Left lung (tissue), 10 donors: ENCODE data around the gene P2RY2. TPM values are rescaled to one million over a fixed set of nuclear protein-coding genes. Genes with fewer than 3 reads are reported as not detected.

Experiments
- ATAC-seq: fragments of 200-7000 bp; cut with Tn5 transposase; one replicate; pipeline ENCODE4 v1.9.1; 2020; ENCODE audit warnings: moderate library complexity
- DNase-seq, 4 donors: peaks; one replicate each; pipeline ENCODE4 v3.0.0-alpha.2; 2013 to 2020
- H3K27ac ChIP-seq, 2 donors: fragments of 200-600 bp; sonication (generic) in 1 of 2; one replicate each; pipeline versions ENCODE4 v1.5.0 to v1.8.0; 2020 to 2021
- H3K27me3 ChIP-seq, 2 donors: fragments of 200-600 bp; sonication (generic) in 1 of 2; one replicate each; pipeline versions ENCODE4 v1.5.0 to v1.8.0; 2020 to 2021
- H3K36me3 ChIP-seq, 2 donors: fragments of 200-600 bp; sonication (generic) in 1 of 2; one replicate each; pipeline versions ENCODE4 v1.5.0 to v1.8.0; 2020 to 2021
- H3K4me1 ChIP-seq, 2 donors: fragments of 200-600 bp; one replicate each; pipeline ENCODE4 v1.8.0; 2021
- H3K4me3 ChIP-seq, 2 donors: fragments of 200-600 bp; sonication (generic) in 1 of 2; one replicate each; pipeline versions ENCODE4 v1.5.0 to v1.8.0; 2020 to 2021; ENCODE audit warnings: mild to moderate bottlenecking in 1 of 2
- H3K9me3 ChIP-seq, 2 donors: fragments of 200-600 bp; sonication (generic) in 1 of 2; one replicate each; pipeline versions ENCODE4 v1.5.0 to v1.8.0; 2020 to 2021
- intact Hi-C, 2 donors: fragments of 100-400 bp; cut with DNase I; formaldehyde crosslinking; loops; one replicate each; pipeline versions ENCODE4 v1.11.2 to v1.14.2; 2022
- polyA plus RNA-seq, 6 donors: library from polyadenylated mRNA; unstranded; fragments of 120-200 nt; gene quantifications; one replicate each; pipeline ENCODE4 v1.2.1, GENCODE V29; 2013; ENCODE audit not compliant: insufficient read length in 6 of 6
- total RNA-seq, 2 donors: library from RNA; stranded (reverse); fragmentation: NEBNext Ultra II Directional; extraction: Animal tissue kit (Norgen Biotek cat#: 25700); gene quantifications; one replicate each; pipeline ENCODE4 v1.2.1, GENCODE V29; 2021
- TF ChIP-seq, protein P1 (sequence below), 2 donors: fragments of 200-600 bp; sonication (generic) in 1 of 2; IDR thresholded peaks; one replicate each; pipeline versions ENCODE4 v1.5.0 to v1.8.0; 2021; ENCODE audit warnings: antibody characterized with exemption in 2 of 2
- donor health status: DM: no; HTN: yes; CAD: no.
- donor health status: DM: no; HTN: no; CAD: no.

Gene P2RY2
- total and polyA plus RNA-seq, 8 donors, result 0.83 to 10.3 (median 1.3) TPM

DNA sequence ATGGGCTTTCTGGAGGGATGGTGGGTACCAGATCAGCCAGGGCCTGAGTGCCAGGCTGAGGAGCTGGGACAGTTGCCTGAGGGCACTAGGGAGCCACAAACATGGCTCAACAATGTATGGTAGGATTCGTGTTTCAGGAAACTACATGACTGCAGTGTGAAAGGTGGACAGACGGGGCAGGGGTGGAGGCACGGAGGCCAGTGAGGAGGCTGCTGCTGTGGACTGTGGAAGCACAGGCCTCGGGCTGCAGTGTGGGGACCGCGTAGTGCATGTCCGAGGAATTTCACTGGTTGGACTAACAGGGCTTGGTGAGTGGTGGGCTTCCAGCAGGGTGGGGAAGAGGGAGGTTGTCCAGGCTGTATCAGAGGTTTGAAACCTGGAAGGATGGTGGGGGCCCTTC is 7.8 kb downstream of the P2RY2 start:
- peaks cover 0 to 23% of the 10 kb centered on the region in 2 donors for H3K4me1 ChIP-seq
- no peak for ATAC-seq
- no peaks in the 10 kb centered on the region for H3K27me3 ChIP-seq
- no peak overlapping the region for H3K27ac ChIP-seq
- H3K36me3 ChIP-seq, result peaks cover 0 to 10% of the 10 kb centered on the region in 2 donors
- DNase-seq, result peak in 1 of 4 donors; percentile 5
- intact Hi-C loops, result no loop called here
- no peaks in the 10 kb centered on the region for H3K9me3 ChIP-seq
- TF ChIP-seq, protein P1, sequence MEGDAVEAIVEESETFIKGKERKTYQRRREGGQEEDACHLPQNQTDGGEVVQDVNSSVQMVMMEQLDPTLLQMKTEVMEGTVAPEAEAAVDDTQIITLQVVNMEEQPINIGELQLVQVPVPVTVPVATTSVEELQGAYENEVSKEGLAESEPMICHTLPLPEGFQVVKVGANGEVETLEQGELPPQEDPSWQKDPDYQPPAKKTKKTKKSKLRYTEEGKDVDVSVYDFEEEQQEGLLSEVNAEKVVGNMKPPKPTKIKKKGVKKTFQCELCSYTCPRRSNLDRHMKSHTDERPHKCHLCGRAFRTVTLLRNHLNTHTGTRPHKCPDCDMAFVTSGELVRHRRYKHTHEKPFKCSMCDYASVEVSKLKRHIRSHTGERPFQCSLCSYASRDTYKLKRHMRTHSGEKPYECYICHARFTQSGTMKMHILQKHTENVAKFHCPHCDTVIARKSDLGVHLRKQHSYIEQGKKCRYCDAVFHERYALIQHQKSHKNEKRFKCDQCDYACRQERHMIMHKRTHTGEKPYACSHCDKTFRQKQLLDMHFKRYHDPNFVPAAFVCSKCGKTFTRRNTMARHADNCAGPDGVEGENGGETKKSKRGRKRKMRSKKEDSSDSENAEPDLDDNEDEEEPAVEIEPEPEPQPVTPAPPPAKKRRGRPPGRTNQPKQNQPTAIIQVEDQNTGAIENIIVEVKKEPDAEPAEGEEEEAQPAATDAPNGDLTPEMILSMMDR (IDR thresholded peaks at IDR 0.05), result no peak
- no peak overlapping the region for H3K4me3 ChIP-seq

- TF ChIP-seq, protein P1 (IDR thresholded peaks at IDR 0.05), result no peak
- intact Hi-C loops, result no loop called here
- no peaks in the 10 kb centered on the region for H3K9me3 ChIP-seq
- peaks cover 0 to 10% of the 10 kb centered on the region in 2 donors for H3K36me3 ChIP-seq
- peaks cover 0 to 17% of the 10 kb centered on the region in 2 donors for H3K4me1 ChIP-seq
- H3K27me3 ChIP-seq, result no peaks in the 10 kb centered on the region
- ATAC-seq (no peak), DNase-seq (peak in 1 of 4 donors; percentile 13)
- H3K4me3 ChIP-seq, result no peak overlapping the region
- no peak overlapping the region for H3K27ac ChIP-seq
Observed at GRCh38 chr11:73226297-73227006, 8.4 kb downstream of the P2RY2 start.

DNA sequence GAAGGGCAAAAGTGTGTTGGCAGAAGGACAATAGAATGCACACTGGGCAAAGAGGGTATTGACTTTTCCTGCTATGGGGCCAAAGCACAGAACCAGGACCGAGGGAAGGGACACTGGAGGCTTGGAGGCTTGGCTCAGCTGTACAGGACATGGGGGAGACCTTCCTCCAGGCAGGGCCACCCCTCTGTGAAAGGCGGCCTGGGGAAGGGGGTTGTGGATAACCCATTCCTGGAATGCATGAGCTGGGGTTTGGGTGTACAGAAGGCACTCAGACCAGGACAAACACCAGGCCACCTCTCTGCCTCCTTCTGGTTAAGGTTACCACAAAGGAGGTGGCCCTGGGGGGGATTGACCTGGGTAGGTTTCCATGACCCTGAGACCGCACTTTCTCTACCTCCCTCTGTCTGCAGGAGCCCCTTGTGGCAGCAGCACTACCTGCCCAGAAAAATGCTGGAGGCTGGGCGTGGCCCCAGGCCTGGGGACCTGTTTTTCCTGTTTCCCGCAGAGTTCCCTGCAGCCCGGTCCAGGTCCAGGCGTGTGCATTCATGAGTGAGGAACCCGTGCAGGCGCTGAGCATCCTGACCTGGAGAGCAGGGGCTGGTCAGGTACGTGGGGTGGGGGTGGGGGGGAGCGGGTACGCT is 9.6 kb downstream of the P2RY2 start:
- H3K27ac ChIP-seq, result no peak overlapping the region
- intact Hi-C loops, result no loop called here
- peaks cover 0 to 10% of the 10 kb centered on the region in 2 donors for H3K36me3 ChIP-seq
- H3K9me3 ChIP-seq, result no peaks in the 10 kb centered on the region
- peaks cover 0 to 15% of the 10 kb centered on the region in 2 donors for H3K4me1 ChIP-seq
- ATAC-seq, result peak; percentile 91
- no peaks in the 10 kb centered on the region for H3K27me3 ChIP-seq
- peak in 3 of 4 donors; percentile 61 to 85 (median 82) for DNase-seq
- TF ChIP-seq, protein P1 (IDR thresholded peaks at IDR 0.05), result no peak
- H3K4me3 ChIP-seq, result no peak overlapping the region

- ATAC-seq (no peak), DNase-seq (peak in 1 of 4 donors; percentile 27)
- intact Hi-C loops, result no loop called here
Observed at GRCh38 chr11:73228268-73229134, 10.4 kb downstream of the P2RY2 start.

More at GRCh38 chr11:73228268-73229134, 10.4 kb downstream of the P2RY2 start:
- Histone ChIP-seq H3K27ac (no peak overlapping the region), H3K4me1 (peaks cover 0 to 15% of the 10 kb centered on the region in 2 donors), H3K27me3 (no peaks in the 10 kb centered on the region), H3K36me3 (peaks cover 0 to 10% of the 10 kb centered on the region in 2 donors), H3K9me3 (no peaks in the 10 kb centered on the region), H3K4me3 (no peak overlapping the region)
- TF ChIP-seq, protein P1 (IDR thresholded peaks at IDR 0.05), result no peak
